ENCODE data around the gene EME1.
A peak's percentile ranks its signal among the peaks of the same experiment; 100 is the strongest.
"Not testable (repeated sequence)": the region's sequence is repeated elsewhere in the genome, so short reads cannot be mapped to it uniquely, and the experiment has no call there.

The EME1 gene, protein sequence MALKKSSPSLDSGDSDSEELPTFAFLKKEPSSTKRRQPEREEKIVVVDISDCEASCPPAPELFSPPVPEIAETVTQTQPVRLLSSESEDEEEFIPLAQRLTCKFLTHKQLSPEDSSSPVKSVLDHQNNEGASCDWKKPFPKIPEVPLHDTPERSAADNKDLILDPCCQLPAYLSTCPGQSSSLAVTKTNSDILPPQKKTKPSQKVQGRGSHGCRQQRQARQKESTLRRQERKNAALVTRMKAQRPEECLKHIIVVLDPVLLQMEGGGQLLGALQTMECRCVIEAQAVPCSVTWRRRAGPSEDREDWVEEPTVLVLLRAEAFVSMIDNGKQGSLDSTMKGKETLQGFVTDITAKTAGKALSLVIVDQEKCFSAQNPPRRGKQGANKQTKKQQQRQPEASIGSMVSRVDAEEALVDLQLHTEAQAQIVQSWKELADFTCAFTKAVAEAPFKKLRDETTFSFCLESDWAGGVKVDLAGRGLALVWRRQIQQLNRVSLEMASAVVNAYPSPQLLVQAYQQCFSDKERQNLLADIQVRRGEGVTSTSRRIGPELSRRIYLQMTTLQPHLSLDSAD

DNA sequence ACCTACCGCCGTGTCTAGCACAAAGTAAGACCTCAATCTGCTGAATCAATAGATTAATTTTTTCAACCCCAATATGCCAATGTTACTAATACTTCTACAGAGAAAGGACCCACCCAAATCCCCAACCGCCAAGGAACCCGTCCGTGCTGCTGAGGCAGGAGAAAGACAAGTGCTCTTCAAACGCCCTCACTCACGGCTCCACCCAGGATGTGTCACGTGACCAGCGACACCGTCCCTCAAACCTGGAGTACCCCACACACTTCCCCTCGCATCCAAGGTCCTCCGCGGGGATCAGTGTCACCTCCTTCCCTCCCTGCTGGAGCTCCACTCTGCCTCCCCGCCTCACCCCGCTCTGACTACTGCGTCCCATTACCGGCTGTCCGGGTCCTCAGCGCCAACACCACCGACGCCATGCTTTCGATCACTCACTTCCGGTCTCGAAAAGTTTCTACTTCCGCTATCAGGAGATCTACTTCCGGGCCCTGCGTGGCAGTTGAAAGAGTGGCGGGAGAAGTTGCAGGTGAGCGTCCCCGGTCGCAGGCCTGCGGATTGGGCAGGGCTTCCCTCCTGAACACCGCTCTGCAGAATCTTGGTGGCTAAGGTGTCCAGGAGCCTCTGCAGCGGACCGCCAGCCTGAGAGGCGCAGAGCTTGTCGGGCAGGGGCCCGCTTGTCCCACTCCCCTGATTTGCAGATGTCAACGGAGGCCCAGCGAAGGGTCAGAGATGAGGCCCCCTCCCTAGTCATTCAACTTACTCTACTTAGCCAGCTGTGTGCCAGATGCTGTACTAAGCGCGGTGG, at the start of gene EME1, which contains the start of gene MRPL27:
EME1 (plus strand) TSS at position 472 of the 799 bp plus-strand sequence. CDS start 1,980 bp downstream, outside the sequence.
MRPL27 (minus strand) TSS at position 427 of the 799 bp plus-strand sequence; CDS start at position 413, 14 bp downstream.
- peak; percentile 61 to 77 (median 75) for DNase-seq

DNA sequence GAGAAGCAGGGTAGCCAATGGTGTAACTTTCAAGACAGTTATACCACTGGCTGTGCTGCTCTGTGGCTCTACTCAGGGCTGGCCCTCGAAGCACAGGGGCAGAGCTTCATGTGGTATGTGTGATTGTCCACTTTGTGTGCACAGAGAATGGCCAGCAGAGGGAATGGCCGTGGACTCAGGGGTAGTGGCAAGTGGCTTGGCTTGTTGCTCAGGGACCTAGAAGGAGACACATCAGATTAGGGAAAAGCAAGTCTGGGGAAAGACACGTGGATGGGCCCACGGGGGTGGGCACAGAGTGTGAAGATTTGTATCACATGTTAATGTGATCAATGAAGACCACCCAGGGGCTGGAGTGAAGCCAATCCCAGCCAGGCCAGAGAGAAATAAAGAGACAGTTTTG, 47.1 kb upstream of the EME1 start:
- DNase-seq, result no peak

DNA sequence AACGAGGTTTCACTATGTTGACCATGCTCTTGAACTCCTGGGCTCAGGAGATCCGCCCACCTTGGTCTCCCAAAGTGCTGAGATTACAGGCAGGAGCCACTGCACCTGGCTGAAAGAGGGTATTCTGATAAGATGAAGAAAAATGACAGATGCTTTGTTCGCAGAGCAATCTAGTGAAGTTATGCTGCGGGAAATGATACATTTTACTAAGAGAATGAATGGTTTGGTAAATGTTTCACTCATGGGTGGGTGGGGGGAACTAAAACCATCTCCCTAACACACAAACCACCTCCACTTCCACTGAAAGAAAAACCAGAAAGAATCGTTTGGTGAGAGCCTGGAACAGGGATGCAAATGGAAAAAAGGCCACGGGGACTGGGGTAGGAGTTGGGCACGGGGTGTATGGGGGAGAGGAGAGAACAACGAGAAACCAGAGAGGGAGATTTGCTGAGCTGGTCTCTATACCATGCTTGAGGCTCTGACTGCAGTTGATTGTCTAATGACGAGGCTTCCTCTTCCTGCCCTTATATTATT, 46.1 kb upstream of the EME1 start:
- no peak for DNase-seq

DNA sequence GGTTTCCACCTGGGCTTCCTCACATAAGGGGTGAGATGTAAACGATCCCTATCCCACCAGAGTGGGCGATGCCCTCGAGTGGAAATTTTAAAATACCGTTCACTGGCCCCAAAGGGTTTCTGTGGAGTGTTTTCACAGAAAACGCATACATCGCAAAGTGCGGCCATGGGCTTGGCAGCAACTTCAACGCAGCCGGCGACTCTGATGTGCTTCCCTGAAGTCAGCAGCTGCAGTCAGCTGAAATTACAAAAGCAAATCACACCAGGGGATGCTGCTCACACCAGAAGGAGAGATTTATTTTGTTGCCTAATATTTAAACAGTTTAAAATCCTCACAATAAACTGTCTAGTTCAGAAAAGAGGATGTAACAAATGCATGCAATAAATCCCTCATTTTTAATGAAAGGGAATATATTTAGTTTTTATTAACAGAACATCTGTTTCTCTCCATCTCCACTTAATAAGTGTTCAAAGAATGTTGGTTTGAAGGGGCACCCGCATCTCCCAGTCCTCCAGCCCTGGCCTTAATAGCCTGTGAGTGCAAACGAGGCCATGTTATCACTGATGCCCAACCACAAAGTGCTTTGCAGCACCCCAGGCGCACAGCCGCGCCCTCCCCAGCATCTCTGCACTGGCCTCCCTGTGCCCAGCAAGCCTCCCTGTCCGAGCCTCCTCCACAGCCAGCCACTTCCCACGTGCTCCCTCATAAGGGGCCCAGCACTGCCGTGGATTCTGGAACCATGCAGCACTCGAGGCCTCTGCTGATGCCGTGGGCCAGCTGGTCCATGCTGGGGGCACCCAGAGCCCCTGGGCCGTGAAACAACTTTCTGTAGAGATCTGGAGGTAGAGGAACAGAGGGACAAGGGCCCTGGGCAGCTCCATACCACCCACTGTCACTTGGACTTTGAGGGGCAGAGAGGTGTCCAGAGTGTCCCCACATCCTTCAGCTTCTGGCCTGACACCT, 44.4 kb upstream of the EME1 start:
- no peak for DNase-seq

DNA sequence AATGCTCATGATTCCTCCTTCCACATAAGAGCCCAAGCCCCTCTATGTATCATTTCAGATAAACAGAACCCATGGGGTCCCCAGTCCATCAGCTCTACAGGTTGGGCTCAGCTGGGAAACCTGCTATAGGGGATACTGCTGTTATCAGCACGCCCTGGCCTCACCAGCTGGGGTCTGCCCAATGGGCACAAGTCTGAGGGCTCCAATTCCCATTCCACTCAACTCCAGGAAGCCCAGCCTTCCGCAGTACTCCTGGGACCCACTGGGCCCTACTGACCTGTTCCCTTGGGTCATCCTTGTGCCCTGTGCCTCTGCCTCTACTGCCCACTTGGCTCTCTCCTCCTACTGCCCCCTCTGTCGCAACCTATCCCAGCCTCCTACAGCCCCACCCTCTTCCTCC, 43.3 kb upstream of the EME1 start:
- no peak for DNase-seq

DNA sequence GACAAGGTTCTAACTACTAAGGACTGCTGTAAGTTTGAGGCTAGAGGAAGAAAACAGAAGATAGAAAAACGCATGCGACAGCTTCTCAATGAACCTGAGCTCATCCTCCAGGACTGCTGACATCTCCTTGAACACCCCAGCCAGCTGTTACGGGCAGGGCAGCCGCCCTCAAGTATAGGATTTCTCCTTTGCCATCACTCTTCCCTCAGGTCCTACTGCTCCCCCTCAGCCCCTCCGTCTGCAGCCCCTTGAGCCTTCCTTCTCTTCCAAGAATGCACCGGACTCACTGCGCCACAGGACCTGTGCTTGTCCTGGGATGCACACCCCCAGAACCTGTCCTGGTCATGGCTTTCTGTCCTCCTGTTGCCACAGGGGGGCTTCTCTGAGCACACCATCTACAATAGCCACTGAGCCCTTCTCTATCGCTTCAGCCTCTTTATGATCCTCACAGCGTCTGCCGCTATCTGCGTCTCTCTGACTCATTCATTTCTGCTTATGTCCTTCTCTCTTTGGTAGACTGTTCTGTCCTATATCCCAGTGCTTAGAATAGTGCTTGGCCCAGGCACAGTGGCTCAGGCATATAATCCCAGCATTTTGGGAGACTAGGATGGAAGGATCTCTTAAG, 42.8 kb upstream of the EME1 start:
- no peak for DNase-seq

DNA sequence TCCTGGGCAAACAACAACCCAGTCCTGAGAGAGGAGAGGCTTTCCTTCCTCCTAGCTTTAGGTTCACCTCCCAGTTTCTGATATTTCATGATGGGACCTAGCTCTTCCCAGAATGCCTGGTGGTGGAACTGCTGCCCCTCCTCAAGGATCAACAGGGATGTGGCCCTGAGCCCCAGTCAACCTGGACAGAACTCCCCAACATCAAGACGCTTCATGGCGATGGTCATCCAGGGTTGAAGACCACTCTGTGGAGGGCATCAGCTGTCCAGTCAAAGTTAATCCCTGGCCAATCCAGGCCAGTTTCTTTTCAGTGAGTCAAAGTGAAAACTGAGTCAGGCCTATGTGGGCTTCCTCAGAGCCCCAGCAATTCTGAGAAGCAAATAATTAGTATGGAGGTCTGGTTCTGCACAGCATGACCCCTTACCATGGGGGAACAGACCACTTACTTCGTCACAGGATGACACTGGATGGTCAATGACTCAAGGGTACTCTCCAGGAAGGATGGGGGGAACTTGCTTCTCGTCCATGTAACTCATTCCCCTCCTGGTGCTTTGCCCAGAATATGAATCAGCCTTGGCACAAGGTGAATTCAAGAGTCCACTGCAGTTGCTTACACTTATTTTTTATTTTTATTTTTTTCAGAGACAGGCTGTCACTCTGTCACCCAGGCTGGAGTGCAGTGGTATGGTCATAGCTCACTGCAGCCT, 41.8 kb upstream of the EME1 start:
- DNase-seq, result no peak

DNA sequence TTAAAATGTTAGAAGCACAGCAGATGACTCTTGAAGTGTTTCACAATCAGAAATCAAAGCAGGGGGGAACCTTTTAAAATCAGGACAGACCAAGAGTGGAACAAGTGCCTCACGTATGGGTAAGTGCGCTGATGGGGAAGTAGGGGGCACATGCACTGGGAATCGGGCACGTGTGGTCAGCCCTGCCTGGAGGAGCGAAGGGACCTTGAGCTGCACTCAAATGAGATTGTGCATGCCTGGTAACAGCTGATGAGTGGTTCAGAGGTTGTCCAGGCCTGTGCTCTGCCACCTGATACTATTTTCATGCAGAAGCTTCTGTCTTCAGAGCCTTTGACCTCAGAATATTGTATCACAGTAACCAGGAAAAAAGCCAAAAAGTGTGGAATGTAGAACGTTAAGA, 40.8 kb upstream of the EME1 start:
- DNase-seq, result no peak

DNA sequence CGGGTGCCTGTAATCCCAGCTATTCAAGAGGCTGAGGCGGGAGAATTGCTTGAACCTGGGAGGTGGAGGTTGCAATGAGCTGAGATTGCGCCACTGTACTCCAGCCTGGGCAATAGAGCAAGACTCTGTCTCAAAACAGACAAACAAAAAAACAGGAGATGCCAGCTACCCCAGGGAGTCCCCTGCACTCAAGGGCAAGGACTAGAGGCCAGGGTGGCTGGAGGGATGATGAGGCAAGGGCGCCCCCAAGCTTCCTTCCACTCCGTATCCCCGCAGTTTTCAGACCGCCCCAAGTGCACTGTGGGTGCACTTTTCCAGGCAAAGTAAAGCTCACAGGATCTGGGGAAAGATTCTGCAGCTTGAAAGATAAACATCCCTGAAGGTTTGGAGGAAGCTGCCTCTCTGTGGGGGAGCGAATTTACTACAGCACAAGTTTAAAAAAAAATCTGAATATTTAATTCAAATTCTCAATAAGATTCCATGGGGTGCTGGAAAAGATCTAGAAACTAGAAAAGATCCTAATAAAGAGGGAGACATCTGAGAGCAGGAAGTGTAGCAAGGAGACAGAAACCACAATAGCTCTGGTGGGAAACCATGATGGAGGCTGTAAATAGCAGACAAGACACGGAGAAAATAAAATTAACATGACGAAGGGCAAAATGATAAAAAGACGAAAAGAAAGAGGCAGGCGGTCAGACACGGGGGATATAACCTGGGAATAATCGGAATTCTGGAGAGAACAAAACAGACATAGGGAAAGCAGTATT, 39.6 kb upstream of the EME1 start:
- DNase-seq, result not testable (repeated sequence)

DNA sequence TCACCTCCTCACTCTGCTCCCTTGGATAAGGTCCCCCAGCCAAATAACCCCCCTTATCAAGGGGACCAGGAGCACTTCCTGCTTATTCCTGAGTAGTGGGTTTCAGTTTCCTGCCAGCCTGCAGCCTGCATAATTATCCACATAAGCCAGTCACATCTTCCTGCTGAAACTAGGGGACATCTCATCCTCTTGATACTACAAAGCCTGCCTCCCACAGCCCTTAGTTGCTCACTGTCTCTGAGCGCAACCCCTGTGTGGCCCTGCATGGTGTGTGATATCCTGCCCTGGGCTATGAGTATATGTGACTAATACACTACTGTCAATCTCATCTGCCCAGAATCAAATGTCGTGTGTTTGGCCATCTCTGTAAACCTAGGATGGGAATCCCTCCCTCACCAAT, 35.1 kb upstream of the EME1 start:
- no peak for DNase-seq

DNA sequence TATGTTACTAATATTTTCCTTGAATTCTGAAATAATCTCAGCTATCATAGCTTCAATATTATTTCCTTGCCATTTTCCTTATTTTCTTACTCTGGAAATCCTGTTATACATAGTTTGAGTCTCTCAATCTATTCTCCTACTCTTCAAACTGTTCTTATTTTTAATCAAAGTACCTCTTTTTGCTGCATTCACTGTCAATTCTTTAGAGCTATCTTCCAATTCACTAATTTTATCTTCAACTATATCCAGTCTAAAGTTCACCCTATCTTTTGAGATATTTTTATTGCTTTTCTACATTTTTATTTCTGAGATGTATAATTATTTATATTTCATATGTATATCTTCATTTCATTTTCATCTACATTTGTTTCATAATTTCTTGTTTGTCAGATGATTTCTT, 34.4 kb upstream of the EME1 start:
- no peak for DNase-seq

DNA sequence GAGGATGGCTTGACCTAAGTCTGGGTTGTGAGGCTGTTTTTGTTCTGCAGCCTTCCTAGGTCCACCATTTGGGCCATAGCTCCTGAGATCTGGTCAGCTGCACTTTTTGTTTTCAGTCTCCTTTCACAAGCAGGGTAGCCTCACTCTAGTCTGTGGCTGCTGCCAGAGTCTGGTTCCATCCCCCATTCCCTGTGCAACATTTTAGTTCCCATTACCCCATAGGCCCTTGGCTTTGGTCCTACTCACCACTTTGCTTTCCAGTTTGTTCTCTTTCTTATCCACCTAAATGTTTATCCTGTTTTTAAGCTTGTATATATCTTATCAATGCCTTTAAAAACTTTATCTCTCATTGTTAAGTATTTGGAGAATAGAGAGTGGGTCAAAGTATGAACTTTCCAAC, 33.6 kb upstream of the EME1 start:
- no peak for DNase-seq

DNA sequence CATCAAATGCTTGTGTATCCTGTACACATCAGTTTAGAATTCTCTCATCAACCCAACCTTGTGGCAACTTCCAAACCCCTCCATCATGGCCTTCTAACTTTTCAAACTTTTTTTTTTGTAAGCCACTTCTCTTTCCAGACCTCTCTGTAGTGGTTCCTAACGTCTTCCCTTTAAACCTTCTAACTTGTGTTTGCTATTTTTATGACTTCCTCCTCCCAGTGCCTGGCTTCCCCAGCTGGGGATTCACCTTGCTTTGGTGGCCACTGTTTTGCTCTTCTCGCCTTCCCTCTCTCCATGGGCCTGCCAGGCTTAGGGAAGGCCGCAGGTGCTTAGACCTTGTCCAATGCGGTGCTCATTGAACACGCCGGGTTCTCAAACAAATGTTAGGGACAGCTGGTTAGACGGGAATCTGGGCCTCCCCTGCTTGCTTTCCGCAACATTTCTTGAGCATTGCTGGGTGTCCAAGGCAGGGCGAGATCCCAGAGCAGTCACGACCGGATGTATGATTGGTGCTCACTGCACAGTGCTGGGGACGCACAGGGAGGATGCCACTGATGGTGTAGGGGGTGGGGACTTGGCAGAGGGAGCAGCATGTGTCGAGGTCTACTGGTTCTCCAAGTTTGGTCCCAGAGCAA, 28.2 kb upstream of the EME1 start:
- DNase-seq, result no peak

DNA sequence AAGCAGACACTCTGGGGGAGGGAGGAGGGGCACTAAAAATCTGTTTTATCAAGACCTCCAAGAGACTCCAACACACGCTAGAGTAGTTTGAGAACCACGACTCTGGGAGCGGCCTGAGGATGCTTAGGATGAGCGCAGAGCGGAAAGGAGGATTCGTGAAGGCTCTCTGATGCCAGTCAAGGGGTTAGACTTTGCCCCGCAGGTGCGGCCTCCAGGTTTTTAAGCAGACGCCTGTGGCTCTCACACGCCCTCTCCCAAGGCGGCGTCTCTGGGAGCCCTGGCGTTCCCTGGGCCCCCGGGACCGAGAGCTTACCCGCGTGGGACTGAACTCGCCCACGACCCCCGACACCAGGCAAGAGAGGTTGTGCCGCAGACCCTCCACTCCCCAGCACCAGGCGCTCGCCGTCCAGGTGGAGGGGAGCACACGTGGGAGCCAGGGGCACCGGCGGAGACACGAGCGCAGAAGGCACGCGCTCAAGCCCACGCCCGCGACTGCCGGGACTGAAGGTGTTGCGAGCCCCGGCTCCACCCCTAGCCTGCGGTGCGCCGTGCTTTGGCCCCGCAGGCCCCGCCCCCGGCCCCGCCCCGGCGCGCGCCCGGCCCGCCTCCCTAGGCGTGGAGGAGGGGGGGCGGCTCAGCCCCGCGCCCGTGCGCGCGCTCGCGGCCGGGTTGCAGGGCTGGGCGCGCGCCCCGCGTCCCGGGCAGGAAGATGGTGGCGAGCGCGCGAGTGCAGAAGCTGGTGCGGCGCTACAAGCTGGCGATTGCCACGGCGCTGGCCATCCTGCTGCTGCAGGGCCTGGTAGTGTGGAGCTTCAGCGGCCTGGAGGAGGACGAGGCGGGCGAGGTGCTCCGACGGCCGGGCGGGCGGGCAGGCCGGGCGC, 27.4 kb upstream of the EME1 start, which contains the start of gene XYLT2:
XYLT2 (plus strand) TSS at position 695 of the 881 bp plus-strand sequence; CDS start at position 710, 15 bp downstream.
- DNase-seq, result peak; percentile 82 to 93 (median 91)

DNA sequence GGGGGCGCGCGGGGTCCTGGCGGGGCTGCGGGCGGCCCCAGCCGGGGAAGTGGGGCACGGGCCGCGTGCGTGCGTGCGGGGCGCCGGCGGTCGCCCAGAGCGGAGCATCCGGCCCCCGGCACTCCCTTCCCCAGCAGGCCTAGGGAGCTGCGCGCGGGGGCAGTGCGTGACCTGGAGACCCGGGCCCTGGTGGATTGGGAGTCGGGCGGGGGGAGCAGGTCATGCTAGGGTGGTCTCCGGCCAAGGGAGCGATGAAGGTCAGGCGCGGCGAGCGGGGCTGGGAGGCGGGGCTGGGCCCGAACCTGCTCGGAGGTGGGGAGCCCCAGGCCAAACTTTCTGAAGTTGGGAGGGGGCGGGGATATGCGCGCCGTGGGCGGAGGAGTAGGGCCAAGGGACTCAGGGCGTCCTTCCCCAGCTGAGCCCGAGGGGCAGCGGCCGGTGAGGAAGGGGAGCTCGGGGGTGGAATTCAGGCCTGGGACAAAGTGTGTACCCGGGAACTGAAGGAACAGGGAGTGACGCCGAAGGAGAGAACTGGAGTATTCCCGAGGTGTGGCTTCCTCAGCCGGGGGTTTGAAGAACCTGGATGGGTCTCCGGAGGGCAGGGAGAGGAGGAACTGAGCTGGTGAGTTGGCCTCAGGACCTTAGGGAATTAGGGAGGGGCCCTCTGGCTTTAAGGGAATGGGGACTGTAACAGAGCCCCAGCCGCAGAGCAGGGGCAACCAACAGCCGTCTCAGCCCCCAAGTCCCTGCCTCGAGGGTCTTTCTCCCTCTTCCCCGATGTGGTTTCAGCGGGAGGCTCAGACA, 26.5 kb upstream of the EME1 start:
- DNase-seq, result peak in 3 of 4 experiments; percentile 48 to 70 (median 69)

DNA sequence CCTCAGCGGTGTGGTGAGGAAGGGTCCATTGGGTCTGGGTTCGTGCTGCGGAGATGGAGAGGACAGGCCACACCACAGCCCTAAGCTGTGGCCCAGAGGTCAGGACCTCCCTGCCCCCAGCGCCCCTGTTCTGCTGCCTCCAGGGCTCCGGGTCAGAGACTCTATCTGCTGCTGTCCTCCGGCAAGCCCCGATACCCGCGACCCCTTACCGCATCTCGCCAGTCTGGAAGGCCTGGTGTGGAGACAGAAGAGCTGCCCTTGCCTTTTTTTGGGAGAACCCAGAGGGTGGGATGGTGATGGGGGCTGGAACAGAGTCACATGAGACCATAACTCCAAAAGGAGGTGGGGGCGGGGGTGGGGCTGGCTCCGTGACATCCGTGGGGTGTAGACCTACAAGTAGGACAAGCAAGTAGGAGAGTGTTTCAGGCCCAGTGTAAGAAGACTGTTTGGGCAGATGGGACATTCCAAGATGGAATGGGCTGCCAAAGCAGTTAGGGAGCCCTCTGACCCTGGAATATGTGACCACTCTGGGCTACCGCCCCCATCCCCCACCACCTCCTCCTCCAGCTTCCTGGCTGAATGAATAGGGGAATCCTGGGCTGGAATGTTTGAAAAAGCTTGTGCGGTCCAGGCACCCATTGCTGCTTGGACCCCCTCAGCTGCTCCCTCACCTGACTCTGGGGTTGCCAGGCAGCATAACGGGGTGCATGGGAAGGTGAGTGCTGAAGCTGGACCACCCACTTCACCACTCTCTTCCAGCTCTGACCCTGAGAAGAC, 25.7 kb upstream of the EME1 start:
- peak in 1 of 4 experiments; percentile 21 for DNase-seq

DNA sequence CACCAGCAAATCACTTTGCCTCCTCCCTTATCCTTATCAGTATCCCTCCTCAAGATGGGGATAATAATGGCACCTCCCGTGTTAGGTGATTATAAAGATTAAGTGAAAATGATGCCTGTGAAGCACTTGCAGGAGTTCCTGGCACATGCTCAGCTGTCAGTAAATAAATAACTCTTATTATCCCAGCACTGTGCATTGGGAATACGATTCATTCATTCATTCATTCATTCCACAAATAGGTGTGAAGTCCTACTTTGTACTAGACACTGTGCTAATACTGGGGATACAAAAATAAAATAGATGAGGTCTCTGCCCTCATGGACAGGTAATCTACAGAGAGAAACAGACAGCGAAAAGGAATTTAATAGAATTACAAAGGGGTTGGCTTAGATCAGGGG, 25.1 kb upstream of the EME1 start:
- no peak for DNase-seq

Data from activated CD4-positive, CD25-positive, alpha-beta regulatory T cell (primary cell).